GM20431 (cell line): ENCODE measurements around the gene TRAF4.

Experiments used
- in situ Hi-C: fragments of 300-500 bp; cut with MseI, MboI; formaldehyde crosslinking; loops from one replicate; pipeline ENCODE4 v1.15.0; 2020; ENCODE audit warnings: low sequenced_read_pairs; ENCODE audit not compliant: unreplicated experiment

TRAF4 gene

GRCh38 chr17:28745786-28746411, 2.1 kb downstream of the TRAF4 start:
- in situ Hi-C loops = no loop called here

- in situ Hi-C loops = no loop called here
Observed at GRCh38 chr17:28746611-28747050, 2.8 kb downstream of the TRAF4 start.

- in situ Hi-C loops = no loop called here
Observed at GRCh38 chr17:28747051-28747691, 3.4 kb downstream of the TRAF4 start.

GRCh38 chr17:28747801-28748750, 4.3 kb downstream of the TRAF4 start:
- in situ Hi-C loops = no loop called here

GRCh38 chr17:28748852-28749515, 5.2 kb downstream of the TRAF4 start:
- in situ Hi-C loops = no loop called here

GRCh38 chr17:28749516-28750177, 5.8 kb downstream of the TRAF4 start:
- in situ Hi-C loops = no loop called here

GRCh38 chr17:28750178-28751047, 6.6 kb downstream of the TRAF4 start:
- in situ Hi-C loops = no loop called here

GRCh38 chr17:28751600-28752366, 8.0 kb downstream of the TRAF4 start:
- in situ Hi-C loops = no loop called here

GRCh38 chr17:28755486-28755885, 11.7 kb downstream of the TRAF4 start:
- in situ Hi-C loops = no loop called here

- in situ Hi-C loops = no loop called here
Observed at GRCh38 chr17:28756049-28756804, 12.4 kb downstream of the TRAF4 start.

GRCh38 chr17:28758411-28759121, 14.8 kb downstream of the TRAF4 start:
- in situ Hi-C loops = no loop called here

- in situ Hi-C loops = no loop called here
Observed at GRCh38 chr17:28759256-28759865, 15.6 kb downstream of the TRAF4 start.

- in situ Hi-C loops = no loop called here
Observed at GRCh38 chr17:28760601-28761562, 17.1 kb downstream of the TRAF4 start.

- in situ Hi-C loops = no loop called here
Observed at GRCh38 chr17:28763137-28763799, 19.5 kb downstream of the TRAF4 start.

- in situ Hi-C loops = no loop called here
Observed at GRCh38 chr17:28763804-28764266, 20.0 kb downstream of the TRAF4 start.
